ENCODE results near the gene NREP.
"Not testable (repeated sequence)": the region's sequence is repeated elsewhere in the genome, so short reads cannot be mapped to it uniquely, and the experiment has no call there.

The NREP gene

DNA sequence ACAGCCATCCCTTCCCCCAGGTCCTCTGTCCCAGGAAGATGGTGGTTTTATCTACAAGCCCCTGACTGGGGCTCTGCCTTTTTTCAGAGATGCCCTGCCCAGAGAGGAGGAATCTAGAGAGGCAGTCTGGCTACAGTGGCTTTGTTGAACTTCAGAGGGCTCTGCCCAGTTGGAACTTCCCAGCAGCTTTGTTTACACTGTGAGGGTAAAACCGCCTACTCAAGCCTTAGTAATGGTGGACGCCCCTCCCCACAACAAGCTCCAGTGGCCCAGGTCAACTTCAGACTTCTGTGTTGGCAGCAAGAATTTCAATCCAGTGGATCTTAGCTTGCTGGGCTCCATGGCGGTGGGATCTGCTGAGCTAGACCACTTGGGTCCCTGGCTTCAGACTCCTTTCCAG lies 40.2 kb downstream of the NREP start:
- not testable (repeated sequence) for H3K27ac ChIP-seq (ENCODE audit: low read length); H3K9me3 ChIP-seq (ENCODE audit: control insufficient read depth in 1 of 2, low read length in 2 of 2); H3K4me3 ChIP-seq (ENCODE audit: low read depth in 1 of 2, low read length in 2 of 2); H3K4me1 ChIP-seq (ENCODE audit: control insufficient read depth in 1 of 2, insufficient read depth in 2 of 2, low read length in 2 of 2); H3K27me3 ChIP-seq (ENCODE audit: low read depth, low read length); H3K36me3 ChIP-seq (ENCODE audit: control insufficient read depth in 1 of 2, insufficient read depth in 2 of 2, low read length in 2 of 2)

DNA sequence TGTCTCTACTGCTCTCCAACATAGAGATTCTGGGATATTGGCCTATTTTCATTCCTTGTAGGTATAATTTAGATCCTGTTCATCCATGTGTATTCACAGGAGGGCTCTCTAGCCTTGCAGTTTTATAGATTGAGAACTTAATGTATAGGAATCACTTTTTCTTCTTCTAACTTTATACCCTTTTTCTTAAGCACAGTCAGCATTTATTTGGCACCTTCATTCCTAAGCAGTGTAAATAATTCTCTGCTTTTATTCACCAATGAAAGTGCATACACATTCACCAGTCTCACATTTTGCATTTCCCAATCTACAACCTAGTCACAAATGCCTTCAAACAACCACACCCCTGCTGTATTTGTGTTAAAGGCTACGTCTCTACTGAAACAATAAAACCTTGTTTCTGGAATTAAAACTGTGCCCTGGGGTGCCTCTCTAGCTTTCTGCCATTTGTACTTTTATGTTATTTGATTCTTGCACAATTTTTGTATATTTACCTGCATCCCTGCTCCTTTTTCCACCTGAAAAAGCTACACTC lies 49.3 kb downstream of the NREP start:
- no peak overlapping the region for H3K4me3 ChIP-seq (ENCODE audit: low read depth in 1 of 2, low read length in 2 of 2)
- no peaks in the 10 kb centered on the region for H3K27me3 ChIP-seq (ENCODE audit: low read depth, low read length)
- H3K4me1 ChIP-seq (ENCODE audit: control insufficient read depth in 1 of 2, insufficient read depth in 2 of 2, low read length in 2 of 2), result no peaks in the 10 kb centered on the region
- H3K9me3 ChIP-seq (ENCODE audit: control insufficient read depth in 1 of 2, low read length in 2 of 2), result no peaks in the 10 kb centered on the region
- no peak overlapping the region for H3K27ac ChIP-seq (ENCODE audit: low read length)
- H3K36me3 ChIP-seq (ENCODE audit: control insufficient read depth in 1 of 2, insufficient read depth in 2 of 2, low read length in 2 of 2), result no peaks in the 10 kb centered on the region

DNA sequence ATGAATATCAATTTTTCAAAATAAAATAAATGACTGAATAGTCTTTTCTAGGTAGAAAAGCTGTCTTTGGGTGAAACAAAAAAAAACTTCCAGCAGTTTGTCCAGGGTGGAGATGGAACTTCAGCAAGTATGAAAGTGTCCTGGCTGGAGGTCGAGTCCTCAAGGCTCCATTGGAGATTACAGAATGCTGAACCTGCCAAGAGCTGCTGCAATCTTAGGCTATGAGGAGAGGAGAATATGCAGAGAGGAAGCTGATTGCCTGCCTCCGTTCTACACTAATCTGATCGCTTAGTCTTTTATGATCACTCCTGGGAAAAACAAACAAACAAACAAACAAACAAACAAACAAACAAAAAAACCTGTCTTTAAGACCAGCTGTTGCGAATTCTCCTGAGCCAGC lies 50.6 kb downstream of the NREP start:
- Histone ChIP-seq H3K4me1 (ENCODE audit: control insufficient read depth in 1 of 2, insufficient read depth in 2 of 2, low read length in 2 of 2) (no peaks in the 10 kb centered on the region), H3K4me3 (ENCODE audit: low read depth in 1 of 2, low read length in 2 of 2) (no peak overlapping the region), H3K9me3 (ENCODE audit: control insufficient read depth in 1 of 2, low read length in 2 of 2) (no peaks in the 10 kb centered on the region), H3K36me3 (ENCODE audit: control insufficient read depth in 1 of 2, insufficient read depth in 2 of 2, low read length in 2 of 2) (no peaks in the 10 kb centered on the region), H3K27ac (ENCODE audit: low read length) (no peak overlapping the region), H3K27me3 (ENCODE audit: low read depth, low read length) (no peaks in the 10 kb centered on the region)

DNA sequence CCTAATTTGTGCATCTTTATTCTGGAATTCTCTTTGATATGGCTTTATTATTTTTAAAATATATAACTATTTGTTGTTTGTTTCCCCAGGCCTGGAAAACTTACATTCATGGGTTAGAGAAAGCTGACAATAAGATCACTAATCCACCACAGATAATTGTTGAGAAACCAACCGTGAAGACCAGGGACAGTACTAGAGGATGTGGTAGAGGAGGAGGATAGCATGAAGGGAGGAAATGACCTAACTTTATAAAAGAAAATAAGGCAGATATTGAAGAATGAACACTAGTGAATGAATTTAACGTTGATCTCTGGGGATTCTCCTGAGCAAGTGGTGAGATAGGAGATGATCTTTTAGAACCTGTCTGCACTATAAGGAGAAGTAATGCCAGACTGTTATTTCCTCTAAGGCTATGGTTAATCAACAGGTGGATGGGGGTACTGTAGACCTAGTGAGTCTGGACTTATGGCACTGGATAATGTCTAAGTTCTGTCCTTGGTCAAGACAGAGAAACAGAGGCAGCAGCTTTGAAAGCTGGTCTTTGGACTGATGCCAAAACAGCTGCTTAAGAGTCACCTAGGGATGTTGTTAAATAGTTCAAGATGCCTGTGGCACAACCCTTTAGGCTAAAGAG lies 52.4 kb downstream of the NREP start:
- Histone ChIP-seq H3K9me3 (ENCODE audit: control insufficient read depth in 1 of 2, low read length in 2 of 2) (no peaks in the 10 kb centered on the region), H3K4me3 (ENCODE audit: low read depth in 1 of 2, low read length in 2 of 2) (no peak overlapping the region), H3K4me1 (ENCODE audit: control insufficient read depth in 1 of 2, insufficient read depth in 2 of 2, low read length in 2 of 2) (no peaks in the 10 kb centered on the region), H3K27me3 (ENCODE audit: low read depth, low read length) (no peaks in the 10 kb centered on the region), H3K27ac (ENCODE audit: low read length) (no peak overlapping the region), H3K36me3 (ENCODE audit: control insufficient read depth in 1 of 2, insufficient read depth in 2 of 2, low read length in 2 of 2) (no peaks in the 10 kb centered on the region)

DNA sequence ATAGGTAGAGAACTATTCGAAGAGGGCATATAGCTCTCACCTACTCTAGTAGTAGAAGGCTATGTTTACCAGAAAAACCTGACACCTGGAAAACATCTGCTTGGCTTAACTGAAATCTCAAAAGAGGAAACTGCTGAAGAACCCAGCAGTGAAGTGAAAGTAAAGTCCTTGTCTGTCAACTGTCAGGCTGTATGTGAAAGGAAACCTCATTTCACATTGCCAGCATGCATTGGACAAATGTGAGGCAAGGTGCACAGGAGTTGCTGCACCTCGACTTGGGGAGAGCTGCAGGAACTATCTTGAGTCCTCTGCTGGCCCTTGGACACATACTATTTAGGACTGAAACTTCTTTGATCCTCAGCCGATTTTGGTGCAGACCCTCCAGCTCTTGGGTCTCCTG lies 53.3 kb downstream of the NREP start:
- Histone ChIP-seq H3K27me3 (ENCODE audit: low read depth, low read length) (no peaks in the 10 kb centered on the region), H3K27ac (ENCODE audit: low read length) (no peak overlapping the region), H3K4me3 (ENCODE audit: low read depth in 1 of 2, low read length in 2 of 2) (no peak overlapping the region), H3K36me3 (ENCODE audit: control insufficient read depth in 1 of 2, insufficient read depth in 2 of 2, low read length in 2 of 2) (no peaks in the 10 kb centered on the region), H3K9me3 (ENCODE audit: control insufficient read depth in 1 of 2, low read length in 2 of 2) (no peaks in the 10 kb centered on the region), H3K4me1 (ENCODE audit: control insufficient read depth in 1 of 2, insufficient read depth in 2 of 2, low read length in 2 of 2) (no peaks in the 10 kb centered on the region)

DNA sequence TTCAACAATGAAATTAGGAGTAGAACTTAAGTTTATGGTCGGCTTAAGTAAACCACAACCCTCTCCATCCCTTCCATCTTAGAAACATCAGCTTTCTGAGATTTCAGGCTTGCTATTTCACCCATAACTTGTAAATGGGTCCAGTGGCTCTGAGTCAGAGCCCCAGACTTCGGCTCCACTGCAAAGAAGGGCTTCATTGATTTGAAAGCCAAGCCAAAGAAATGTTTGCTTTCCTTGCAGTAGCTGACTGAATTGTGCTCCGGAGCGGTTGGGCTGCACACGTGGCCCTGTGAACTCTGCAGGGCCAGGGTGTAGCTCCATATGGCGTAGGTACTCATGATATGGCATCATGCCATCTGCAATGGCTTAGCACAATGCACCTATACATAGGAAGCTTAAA lies 57.0 kb downstream of the NREP start:
- Histone ChIP-seq H3K27ac (ENCODE audit: low read length) (no peak overlapping the region), H3K9me3 (ENCODE audit: control insufficient read depth in 1 of 2, low read length in 2 of 2) (no peaks in the 10 kb centered on the region), H3K36me3 (ENCODE audit: control insufficient read depth in 1 of 2, insufficient read depth in 2 of 2, low read length in 2 of 2) (no peaks in the 10 kb centered on the region), H3K4me1 (ENCODE audit: control insufficient read depth in 1 of 2, insufficient read depth in 2 of 2, low read length in 2 of 2) (no peaks in the 10 kb centered on the region), H3K4me3 (ENCODE audit: low read depth in 1 of 2, low read length in 2 of 2) (no peak overlapping the region), H3K27me3 (ENCODE audit: low read depth, low read length) (no peaks in the 10 kb centered on the region)

DNA sequence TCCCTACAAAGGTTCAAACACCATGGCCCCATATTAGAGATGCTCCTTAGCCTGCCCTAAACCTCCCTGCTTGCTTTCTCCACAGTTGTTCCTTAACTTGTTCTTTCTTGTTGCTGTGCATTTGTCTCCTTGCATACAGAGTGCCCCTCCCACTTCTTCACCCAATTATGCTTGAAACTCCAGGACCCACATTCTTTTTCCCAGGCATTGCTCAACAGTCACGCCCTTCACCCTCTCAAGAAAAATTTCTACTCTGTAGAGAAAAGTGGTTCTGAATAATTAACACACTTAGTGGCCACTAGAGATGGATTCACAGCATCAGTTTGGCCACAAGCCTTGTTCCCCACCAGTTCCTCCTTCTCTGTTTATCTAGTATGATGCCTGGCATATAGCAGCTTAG lies 57.7 kb downstream of the NREP start:
- no peaks in the 10 kb centered on the region for H3K27me3 ChIP-seq (ENCODE audit: low read depth, low read length)
- H3K4me3 ChIP-seq (ENCODE audit: low read depth in 1 of 2, low read length in 2 of 2), result no peak overlapping the region
- H3K27ac ChIP-seq (ENCODE audit: low read length), result no peak overlapping the region
- no peaks in the 10 kb centered on the region for H3K9me3 ChIP-seq (ENCODE audit: control insufficient read depth in 1 of 2, low read length in 2 of 2)
- H3K36me3 ChIP-seq (ENCODE audit: control insufficient read depth in 1 of 2, insufficient read depth in 2 of 2, low read length in 2 of 2), result no peaks in the 10 kb centered on the region
- no peaks in the 10 kb centered on the region for H3K4me1 ChIP-seq (ENCODE audit: control insufficient read depth in 1 of 2, insufficient read depth in 2 of 2, low read length in 2 of 2)

DNA sequence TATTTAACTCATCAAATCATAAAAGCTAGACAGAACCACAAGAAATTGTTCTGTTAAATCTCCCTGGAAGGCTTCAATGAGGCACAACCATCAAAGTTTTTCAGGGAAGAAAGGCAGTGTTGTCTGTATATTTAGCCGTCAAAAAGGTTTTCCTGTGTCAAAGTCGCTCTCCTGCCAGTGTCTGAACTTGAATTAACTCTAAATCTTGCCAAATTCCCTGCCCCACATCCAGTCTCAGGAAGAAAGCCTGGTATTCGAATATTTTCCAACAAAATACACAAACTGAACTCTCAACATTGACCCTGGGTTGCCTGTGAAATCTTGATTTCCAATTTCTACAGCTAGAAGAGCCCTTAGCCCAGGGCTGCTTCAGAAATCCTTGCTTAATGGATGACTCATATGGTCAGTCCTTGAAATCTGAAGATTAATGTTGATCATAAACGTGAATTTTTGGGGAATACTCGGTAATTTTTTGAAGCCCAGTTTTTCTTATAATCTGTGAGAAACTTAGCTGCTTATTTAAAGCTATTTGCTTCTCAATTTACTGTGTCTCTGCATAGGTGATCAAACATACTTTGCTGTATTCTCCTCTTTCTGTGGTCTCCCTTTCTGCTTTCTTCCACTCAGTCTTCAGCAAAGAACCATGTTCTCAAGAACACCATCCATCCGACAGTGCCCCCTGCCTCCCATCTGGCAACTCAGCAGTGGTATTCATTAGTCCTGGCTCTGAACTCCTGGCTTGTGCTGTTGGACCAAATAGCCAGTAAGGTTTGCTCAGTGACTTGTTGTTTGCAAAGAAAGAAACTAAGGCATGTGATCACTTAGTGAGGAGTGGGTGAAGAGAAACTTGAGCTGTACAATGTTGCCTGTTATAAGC lies 58.9 kb downstream of the NREP start:
- Histone ChIP-seq H3K36me3 (ENCODE audit: control insufficient read depth in 1 of 2, insufficient read depth in 2 of 2, low read length in 2 of 2) (no peaks in the 10 kb centered on the region), H3K9me3 (ENCODE audit: control insufficient read depth in 1 of 2, low read length in 2 of 2) (no peaks in the 10 kb centered on the region), H3K27ac (ENCODE audit: low read length) (no peak overlapping the region), H3K4me1 (ENCODE audit: control insufficient read depth in 1 of 2, insufficient read depth in 2 of 2, low read length in 2 of 2) (no peaks in the 10 kb centered on the region), H3K27me3 (ENCODE audit: low read depth, low read length) (no peaks in the 10 kb centered on the region), H3K4me3 (ENCODE audit: low read depth in 1 of 2, low read length in 2 of 2) (no peak overlapping the region)

DNA sequence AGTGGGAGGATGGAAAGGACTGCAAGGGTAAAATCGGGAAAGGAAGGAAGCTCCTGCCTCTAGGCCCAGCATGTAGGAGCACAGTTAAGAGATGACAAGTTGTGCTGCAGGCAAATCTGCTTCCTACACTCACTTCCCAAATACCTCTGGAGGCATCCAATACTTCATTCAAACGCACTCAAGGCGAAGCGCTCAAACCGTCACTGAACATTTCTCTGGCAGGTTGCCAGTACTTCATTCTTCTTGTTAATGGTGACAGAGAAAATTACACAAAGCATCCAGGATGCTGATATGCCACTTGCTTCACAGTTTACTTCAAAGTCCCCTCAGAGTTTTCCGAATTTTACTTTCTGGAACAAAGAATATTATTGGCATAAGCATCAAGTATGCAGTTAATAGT lies 59.8 kb downstream of the NREP start:
- no peaks in the 10 kb centered on the region for H3K36me3 ChIP-seq (ENCODE audit: control insufficient read depth in 1 of 2, insufficient read depth in 2 of 2, low read length in 2 of 2)
- no peak overlapping the region for H3K4me3 ChIP-seq (ENCODE audit: low read depth in 1 of 2, low read length in 2 of 2)
- no peak overlapping the region for H3K27ac ChIP-seq (ENCODE audit: low read length)
- H3K4me1 ChIP-seq (ENCODE audit: control insufficient read depth in 1 of 2, insufficient read depth in 2 of 2, low read length in 2 of 2), result no peaks in the 10 kb centered on the region
- H3K9me3 ChIP-seq (ENCODE audit: control insufficient read depth in 1 of 2, low read length in 2 of 2), result no peaks in the 10 kb centered on the region
- no peaks in the 10 kb centered on the region for H3K27me3 ChIP-seq (ENCODE audit: low read depth, low read length)

DNA sequence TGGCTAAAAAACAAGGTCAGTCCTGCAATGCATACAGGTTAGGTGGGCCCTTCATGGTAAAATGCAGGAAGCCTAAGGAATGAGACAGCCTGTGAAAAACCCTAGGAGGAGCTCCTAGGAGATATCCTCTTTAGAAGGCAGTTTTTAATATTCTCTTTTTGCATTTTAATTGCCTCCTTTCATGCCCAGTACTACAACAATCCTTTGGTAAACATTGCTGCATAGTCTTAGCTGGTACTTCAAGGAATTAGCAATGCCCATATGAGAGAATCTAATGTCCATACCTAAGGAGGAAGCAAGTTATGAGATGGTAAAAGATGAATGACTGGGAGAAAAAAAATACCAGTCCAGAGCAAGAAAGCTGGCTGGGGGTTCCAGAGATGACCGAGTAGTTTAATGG lies 61.0 kb downstream of the NREP start:
- Histone ChIP-seq H3K9me3 (ENCODE audit: control insufficient read depth in 1 of 2, low read length in 2 of 2) (no peaks in the 10 kb centered on the region), H3K4me1 (ENCODE audit: control insufficient read depth in 1 of 2, insufficient read depth in 2 of 2, low read length in 2 of 2) (no peaks in the 10 kb centered on the region), H3K27me3 (ENCODE audit: low read depth, low read length) (no peaks in the 10 kb centered on the region), H3K36me3 (ENCODE audit: control insufficient read depth in 1 of 2, insufficient read depth in 2 of 2, low read length in 2 of 2) (no peaks in the 10 kb centered on the region), H3K4me3 (ENCODE audit: low read depth in 1 of 2, low read length in 2 of 2) (no peak overlapping the region), H3K27ac (ENCODE audit: low read length) (no peak overlapping the region)

DNA sequence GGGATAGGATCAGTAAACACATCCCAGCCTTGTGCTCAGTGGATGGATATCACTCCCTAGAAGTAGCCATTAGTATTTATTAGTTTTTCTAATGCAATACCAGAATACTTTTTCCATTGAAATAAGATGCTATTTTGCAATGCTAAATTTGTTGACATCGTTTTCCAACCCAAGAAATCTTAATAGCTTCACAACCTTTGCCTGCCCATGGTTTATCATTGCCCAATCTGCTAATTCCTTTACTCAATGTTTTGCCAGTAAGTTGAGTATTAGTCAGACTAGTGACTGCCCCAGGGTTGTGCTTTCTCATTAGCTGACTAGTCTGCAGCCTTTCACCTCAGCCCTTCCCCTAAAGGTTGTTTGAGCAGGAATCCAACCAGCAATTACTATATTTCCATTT lies 62.9 kb downstream of the NREP start:
- H3K27me3 ChIP-seq (ENCODE audit: low read depth, low read length), result no peaks in the 10 kb centered on the region
- H3K4me1 ChIP-seq (ENCODE audit: control insufficient read depth in 1 of 2, insufficient read depth in 2 of 2, low read length in 2 of 2), result no peaks in the 10 kb centered on the region
- no peaks in the 10 kb centered on the region for H3K36me3 ChIP-seq (ENCODE audit: control insufficient read depth in 1 of 2, insufficient read depth in 2 of 2, low read length in 2 of 2)
- H3K27ac ChIP-seq (ENCODE audit: low read length), result no peak overlapping the region
- no peak overlapping the region for H3K4me3 ChIP-seq (ENCODE audit: low read depth in 1 of 2, low read length in 2 of 2)
- H3K9me3 ChIP-seq (ENCODE audit: control insufficient read depth in 1 of 2, low read length in 2 of 2), result no peaks in the 10 kb centered on the region
